Heart left ventricle (tissue), 16 donors: ENCODE data around the gene FCRL6. TPM values are rescaled to one million over a fixed set of nuclear protein-coding genes. Genes with fewer than 3 reads are reported as not detected.

Experiments used
- ATAC-seq, 4 donors: fragments of 200-7000 bp; cut with Tn5 transposase; one replicate each; pipeline ENCODE4 v1.9.1; 2020 to 2022; ENCODE audit warnings: moderate library complexity in 4 of 4, mild to moderate bottlenecking in 3 of 4, moderate number of reproducible peaks in 1 of 4
- DNase-seq, 5 donors: peaks; one replicate each; pipeline ENCODE4 v3.0.0-alpha.2; 2020
- H3K27ac ChIP-seq, 12 donors: fragments of 200-600 bp; sonication (generic) in 4 of 12; one replicate each; pipeline versions ENCODE4 v1.5.0 to v1.8.0; 2016 to 2022; ENCODE audit warnings: mild to moderate bottlenecking in 2 of 12
- H3K27me3 ChIP-seq, 9 donors: fragments of 200-600 bp; sonication (generic) in 2 of 9; one replicate each; pipeline versions ENCODE4 v1.5.1 to v1.8.0; 2016 to 2022; ENCODE audit warnings: mild to moderate bottlenecking in 3 of 9
- H3K36me3 ChIP-seq, 9 donors: fragments of 200-600 bp; sonication (generic) in 2 of 9; one replicate each; pipeline versions ENCODE4 v1.5.0 to v1.8.0; 2018 to 2022; ENCODE audit warnings: mild to moderate bottlenecking in 2 of 9
- H3K4me1 ChIP-seq, 12 donors: fragments of 200-600 bp; sonication (generic) in 4 of 12; one replicate each; pipeline versions ENCODE4 v1.5.0 to v1.8.0; 2016 to 2022; ENCODE audit warnings: mild to moderate bottlenecking in 3 of 12
- H3K4me3 ChIP-seq, 12 donors: fragments of 200-600 bp; sonication (generic) in 4 of 12; one replicate each; pipeline versions ENCODE4 v1.5.0 to v1.8.0; 2017 to 2022; ENCODE audit warnings: mild to moderate bottlenecking in 9 of 12, moderate library complexity in 4 of 12
- H3K9me3 ChIP-seq, 12 donors: fragments of 200-600 bp; sonication (generic) in 4 of 12; one replicate each; pipeline versions ENCODE4 v1.5.0 to v1.8.0; 2016 to 2022; ENCODE audit warnings: mild to moderate bottlenecking in 1 of 12
- POLR2A ChIP-seq, 2 donors: fragments of 450-650 bp; IDR thresholded peaks; one replicate each; pipeline ENCODE4 v1.6.1; 2017; ENCODE audit warnings: antibody characterized with exemption in 2 of 2, mild to moderate bottlenecking in 2 of 2, moderate library complexity in 2 of 2
- WGBS, 4 donors: extraction: QIAGEN DNeasy Blood & Tissue Kit in 2 of 4; methylation state at CpG; one replicate each; pipeline versions ENCODE4 v1.1.5 to v1.1.7; 2013 to 2018; 5-methylcytosine and 5-hydroxymethylcytosine counted together
- intact Hi-C, 10 donors: fragments of 100-400 bp; cut with DNase I; formaldehyde crosslinking; loops; one replicate each; pipeline versions ENCODE4 v1.11.1 to v1.14.2; 2022
- polyA plus RNA-seq, 2 donors: library from polyadenylated mRNA; stranded (reverse); fragments of 200-250 nt; gene quantifications; one replicate each; pipeline ENCODE4 v1.2.3, GENCODE V29; 2013
- total RNA-seq, 9 donors: library from RNA; depleted of rRNA in 2 of 9; stranded (reverse); fragments of >200 nt in 2 of 9; fragmentation: NEBNext Ultra II Directional in 3 of 9; extraction: Animal tissue kit (Norgen Biotek cat#: 25700) in 3 of 9; gene quantifications; one replicate each; pipeline versions ENCODE4 v1.1.0 to v1.2.4, GENCODE V29; 2016 to 2023
- TF ChIP-seq, protein P1 (sequence below), 12 donors: fragments of 200-600 bp; sonication (generic) in 4 of 12; IDR thresholded peaks; one replicate each; pipeline versions ENCODE4 v1.5.0 to v1.8.0; 2018 to 2022; ENCODE audit warnings: antibody characterized with exemption in 12 of 12, mild to moderate bottlenecking in 5 of 12
- donor health status: ischemic (EF 13 %, LVEDD 7.1; RV severe dilation, severe dysfunction).
- donor health status: healthy with polysubstance abuse.
- donor health status: DM: no; HTN: yes; CAD: no.
- donor health status: DM: no; HTN: no; CAD: no.
- donor health status: ischemic (EF 25% LVEDD 6.9; RV normal size, moderate dysfunction).
- donor health status: ischemic (EF 25% LVEDD 5.7; RV mildly dilated, moderate dysfunction).
- donor health status: healthy.
- donor health status: DM: yes; HTN: yes; CAD: no.
- donor health status: ischemic (EF 35%, LVEDD 5.7; RV mildly dilated, moderate dysfunction).
- donor health status: nonischemic (EF 11% LVEDD 7.7; RV severe dilation, severe dysfunction).
- donor health status: DM: yes; HTN: yes; CAD: no.
- donor health status: PGD.
- donor health status: ischemic (EF 29% LVEDD 5.4; RV normal size, mild dysfunction).
- donor health status: nonischemic (EF 23%, LVEDD 6.1; RV moderate dilation, normal function).

Gene FCRL6
- total and polyA plus RNA-seq, 11 donors, result 0.21 to 2.0 (median 1.9) TPM; not detected in 8

DNA sequence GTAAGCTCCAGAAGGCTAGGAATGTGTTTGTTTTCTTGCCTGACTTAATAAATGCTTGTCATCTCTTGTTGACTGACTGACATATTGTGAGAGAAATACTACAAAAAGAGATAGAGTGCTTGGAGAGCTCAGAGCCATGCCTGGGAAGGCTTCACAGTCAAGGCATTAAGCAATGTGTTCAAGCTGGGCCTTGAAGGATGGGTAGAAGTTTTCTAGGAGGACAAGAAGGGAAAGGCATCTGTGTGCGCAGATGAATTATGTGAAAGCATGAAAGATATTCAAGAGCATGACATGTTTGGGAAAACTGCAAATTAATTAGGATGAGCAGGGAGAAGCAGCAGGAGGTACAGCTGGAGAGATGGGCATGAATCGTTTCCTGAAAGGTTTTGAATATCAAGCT, 30.1 kb downstream of the FCRL6 start:
- no peak overlapping the region for H3K27ac ChIP-seq
- 94 to 98% (median 97%) methylated on average over 2 of the region's 2 CpGs for WGBS, 4 donors
- H3K27me3 ChIP-seq, result no peaks in the 10 kb centered on the region
- intact Hi-C loops, result loop anchor here in 1 of 10 donors (10.0 kb wide), 1 partner anchor 102 kb away; no protein-coding TSS in a partner anchor
- ATAC-seq (no peak), DNase-seq (no peak)
- no peak for TF ChIP-seq POLR2A (IDR thresholded peaks at IDR 0.05)
- TF ChIP-seq, protein P1, sequence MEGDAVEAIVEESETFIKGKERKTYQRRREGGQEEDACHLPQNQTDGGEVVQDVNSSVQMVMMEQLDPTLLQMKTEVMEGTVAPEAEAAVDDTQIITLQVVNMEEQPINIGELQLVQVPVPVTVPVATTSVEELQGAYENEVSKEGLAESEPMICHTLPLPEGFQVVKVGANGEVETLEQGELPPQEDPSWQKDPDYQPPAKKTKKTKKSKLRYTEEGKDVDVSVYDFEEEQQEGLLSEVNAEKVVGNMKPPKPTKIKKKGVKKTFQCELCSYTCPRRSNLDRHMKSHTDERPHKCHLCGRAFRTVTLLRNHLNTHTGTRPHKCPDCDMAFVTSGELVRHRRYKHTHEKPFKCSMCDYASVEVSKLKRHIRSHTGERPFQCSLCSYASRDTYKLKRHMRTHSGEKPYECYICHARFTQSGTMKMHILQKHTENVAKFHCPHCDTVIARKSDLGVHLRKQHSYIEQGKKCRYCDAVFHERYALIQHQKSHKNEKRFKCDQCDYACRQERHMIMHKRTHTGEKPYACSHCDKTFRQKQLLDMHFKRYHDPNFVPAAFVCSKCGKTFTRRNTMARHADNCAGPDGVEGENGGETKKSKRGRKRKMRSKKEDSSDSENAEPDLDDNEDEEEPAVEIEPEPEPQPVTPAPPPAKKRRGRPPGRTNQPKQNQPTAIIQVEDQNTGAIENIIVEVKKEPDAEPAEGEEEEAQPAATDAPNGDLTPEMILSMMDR (IDR thresholded peaks at IDR 0.05), result no peak
- H3K9me3 ChIP-seq, result no peaks in the 10 kb centered on the region
- H3K4me3 ChIP-seq, result no peak overlapping the region
- peaks cover 0 to 33% (median 0%) of the 10 kb centered on the region in 12 donors for H3K4me1 ChIP-seq
- peaks cover 0 to 51% (median 0%) of the 10 kb centered on the region in 9 donors for H3K36me3 ChIP-seq

- H3K36me3 ChIP-seq, result peaks cover 0 to 51% (median 6%) of the 10 kb centered on the region in 9 donors
- intact Hi-C loops, result loop anchor here in 2 of 10 donors (5.0 to 10.0 kb wide), 2 partner anchors 57 to 99 kb away; no protein-coding TSS in a partner anchor
- H3K9me3 ChIP-seq, result no peaks in the 10 kb centered on the region
- no peaks in the 10 kb centered on the region for H3K27me3 ChIP-seq
- TF ChIP-seq, protein P1 (IDR thresholded peaks at IDR 0.05), result no peak
- no peak for TF ChIP-seq POLR2A (IDR thresholded peaks at IDR 0.05)
- no peak overlapping the region for H3K27ac ChIP-seq
- DNase-seq (no peak), ATAC-seq (no peak)
- H3K4me3 ChIP-seq, result no peak overlapping the region
- 35 to 49% (median 46%) methylated on average over 3 of the region's 3 CpGs for WGBS, 4 donors
- peaks cover 0 to 3% (median 0%) of the 10 kb centered on the region in 12 donors for H3K4me1 ChIP-seq
Measured at GRCh38 chr1:159835356-159835755, 33.2 kb downstream of the FCRL6 start.

GRCh38 chr1:159835862-159836525, 33.8 kb downstream of the FCRL6 start:
- ATAC-seq (no peak), DNase-seq (no peak)

DNA sequence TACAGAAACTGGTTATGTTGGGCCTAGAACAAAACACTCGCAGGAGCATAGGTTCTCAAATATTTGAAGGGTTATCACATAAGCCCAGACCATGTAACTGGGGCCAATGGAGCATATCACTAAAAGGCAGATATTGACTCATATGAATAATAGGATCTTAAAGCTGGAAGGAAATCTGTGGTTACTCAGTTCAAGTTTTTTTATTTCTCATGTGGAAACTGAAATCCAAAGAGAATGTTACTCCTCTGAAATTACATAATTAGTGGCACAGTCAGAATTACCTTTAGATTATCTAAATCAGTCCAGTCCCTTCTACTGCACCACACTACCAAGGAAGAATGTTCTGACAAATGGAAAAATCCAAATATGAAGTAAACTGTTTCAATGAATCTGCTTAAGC, 36.6 kb downstream of the FCRL6 start:
- no peaks in the 10 kb centered on the region for H3K9me3 ChIP-seq
- H3K4me3 ChIP-seq, result no peak overlapping the region
- H3K4me1 ChIP-seq, result no peaks in the 10 kb centered on the region
- H3K36me3 ChIP-seq, result peaks cover 0 to 36% (median 7%) of the 10 kb centered on the region in 9 donors
- no peak overlapping the region for H3K27ac ChIP-seq
- DNase-seq, result no peak
- 83 to 97% (median 92%) methylated on average over 1 of the region's 1 CpG for WGBS, 4 donors
- TF ChIP-seq POLR2A (IDR thresholded peaks at IDR 0.05), result no peak
- intact Hi-C loops, result loop anchor here in 2 of 10 donors (5.0 to 10.0 kb wide), 2 partner anchors 54 to 96 kb away; no protein-coding TSS in a partner anchor
- no peak for ATAC-seq
- no peaks in the 10 kb centered on the region for H3K27me3 ChIP-seq

More at GRCh38 chr1:159835862-159836525, 33.8 kb downstream of the FCRL6 start:
- intact Hi-C loops, result loop anchor here in 3 of 10 donors (1.0 to 10.0 kb wide), 3 partner anchors 55 to 99 kb away; no protein-coding TSS in a partner anchor
- H3K27me3 ChIP-seq, result no peaks in the 10 kb centered on the region
- H3K9me3 ChIP-seq, result no peaks in the 10 kb centered on the region
- no peak overlapping the region for H3K27ac ChIP-seq
- H3K4me3 ChIP-seq, result no peak overlapping the region
- peaks cover 0 to 51% (median 7%) of the 10 kb centered on the region in 9 donors for H3K36me3 ChIP-seq
- TF ChIP-seq, protein P1 (IDR thresholded peaks at IDR 0.05), result peak in 7 of 12 donors; percentile 6 to 42 (median 18)
- no peak for TF ChIP-seq POLR2A (IDR thresholded peaks at IDR 0.05)
- 78 to 84% (median 82%) methylated on average over 8 of the region's 8 CpGs for WGBS, 4 donors
- H3K4me1 ChIP-seq, result no peaks in the 10 kb centered on the region
